Stimulated activated CD8-positive, alpha-beta memory T cell treated with anti-CD3 and anti-CD28 coated beads, Interleukin-15, amount 100 ng/mL, for 48 hours (primary cell): ENCODE data around the gene SLC13A1.
"Not testable (repeated sequence)": the region's sequence is repeated elsewhere in the genome, so short reads cannot be mapped to it uniquely, and the experiment has no call there.

ENCODE experiments used
- DNase-seq, 2 donors: peaks; one replicate each; pipeline ENCODE4 v3.0.0-alpha.2; 2020; ENCODE audit warnings: low read depth in 2 of 2

Gene SLC13A1

GRCh38 chr7:123126691-123127090 lies 73.1 kb downstream of the SLC13A1 start:
- no peak for DNase-seq

- no peak for DNase-seq
These were observed 73.6 kb downstream of the SLC13A1 start for GRCh38 chr7:123126171-123126570.

- no peak for DNase-seq
These were observed 74.5 kb downstream of the SLC13A1 start for GRCh38 chr7:123125231-123125630.

- DNase-seq, result no peak
These were observed 76.9 kb downstream of the SLC13A1 start for GRCh38 chr7:123122916-123123315.

GRCh38 chr7:123120286-123120685 lies 79.5 kb downstream of the SLC13A1 start:
- no peak for DNase-seq

GRCh38 chr7:123115331-123115730 lies 84.4 kb downstream of the SLC13A1 start:
- no peak for DNase-seq

- DNase-seq, result no peak
These were observed 85.5 kb downstream of the SLC13A1 start for GRCh38 chr7:123114288-123114687.

GRCh38 chr7:123112833-123113232 lies 86.9 kb downstream of the SLC13A1 start:
- DNase-seq, result no peak

- no peak for DNase-seq
These were observed 100.1 kb downstream of the SLC13A1 start for GRCh38 chr7:123099712-123100111.

- no peak for DNase-seq
These were observed 102.8 kb downstream of the SLC13A1 start for GRCh38 chr7:123096976-123097375.

GRCh38 chr7:123096434-123096833 lies 103.3 kb downstream of the SLC13A1 start:
- DNase-seq, result no peak

- DNase-seq, result no peak
These were observed 109.3 kb downstream of the SLC13A1 start for GRCh38 chr7:123090456-123090855.

- DNase-seq, result not testable (repeated sequence)
These were observed 112.9 kb downstream of the SLC13A1 start for GRCh38 chr7:123086910-123087309.

GRCh38 chr7:123084861-123085260 lies 114.9 kb downstream of the SLC13A1 start:
- not testable (repeated sequence) for DNase-seq

GRCh38 chr7:123079021-123079420 lies 120.7 kb downstream of the SLC13A1 start:
- DNase-seq, result no peak

- DNase-seq, result no peak
These were observed 123.8 kb downstream of the SLC13A1 start for GRCh38 chr7:123075838-123076467.

GRCh38 chr7:123070702-123071286 lies 129.0 kb downstream of the SLC13A1 start:
- DNase-seq, result no peak

- DNase-seq, result no peak
These were observed 132.0 kb downstream of the SLC13A1 start for GRCh38 chr7:123067814-123068213.
